Dendritic cell treated with granulocyte-macrophage colony-stimulating factor and Interleukin-4, amounts not matched to agents 40 ng/mL and 50 ng/mL, for 4 days (primary cell): ENCODE data around the gene PPP1R14D.

Source experiments
- H3K27ac Mint-ChIP-seq: one replicate; pipeline ENCODE4 v1.8.0; 2022; ENCODE audit warnings: mild to moderate bottlenecking, mixed read lengths
- H3K27me3 Mint-ChIP-seq: one replicate; pipeline ENCODE4 v1.8.0; 2022; ENCODE audit warnings: mild to moderate bottlenecking, mixed read lengths
- H3K36me3 Mint-ChIP-seq: one replicate; pipeline ENCODE4 v1.8.0; 2022; ENCODE audit warnings: low read depth, mixed read lengths
- H3K4me1 Mint-ChIP-seq: one replicate; pipeline ENCODE4 v1.8.0; 2022; ENCODE audit warnings: low read depth, mixed read lengths
- H3K4me3 Mint-ChIP-seq: one replicate; pipeline ENCODE4 v1.8.0; 2022; ENCODE audit warnings: mild to moderate bottlenecking, moderate library complexity, mixed read lengths
- H3K9me3 Mint-ChIP-seq: one replicate; pipeline ENCODE4 v1.8.0; 2022; ENCODE audit warnings: mixed read lengths
- intact Hi-C: fragments of 100-400 bp; cut with micrococcal nuclease; formaldehyde crosslinking; loops from one replicate; pipeline ENCODE4 v1.15.0; 2022

PPP1R14D gene

GRCh38 chr15:40793216-40793989 is 35.1 kb downstream of the PPP1R14D start:
- Mint-ChIP-seq H3K4me3 (no peak overlapping the region), H3K27ac (no peak overlapping the region), H3K27me3 (no peaks in the 10 kb centered on the region), H3K4me1 (peaks cover 50% of the 10 kb centered on the region), H3K9me3 (no peaks in the 10 kb centered on the region), H3K36me3 (peaks cover 49% of the 10 kb centered on the region)
- intact Hi-C loops, result no loop called here

GRCh38 chr15:40792394-40792793 is 36.1 kb downstream of the PPP1R14D start:
- Mint-ChIP-seq H3K27me3 (no peaks in the 10 kb centered on the region), H3K4me1 (peaks cover 55% of the 10 kb centered on the region), H3K27ac (no peak overlapping the region), H3K9me3 (no peaks in the 10 kb centered on the region), H3K4me3 (no peak overlapping the region), H3K36me3 (peaks cover 41% of the 10 kb centered on the region)
- intact Hi-C loops, result no loop called here

DNA sequence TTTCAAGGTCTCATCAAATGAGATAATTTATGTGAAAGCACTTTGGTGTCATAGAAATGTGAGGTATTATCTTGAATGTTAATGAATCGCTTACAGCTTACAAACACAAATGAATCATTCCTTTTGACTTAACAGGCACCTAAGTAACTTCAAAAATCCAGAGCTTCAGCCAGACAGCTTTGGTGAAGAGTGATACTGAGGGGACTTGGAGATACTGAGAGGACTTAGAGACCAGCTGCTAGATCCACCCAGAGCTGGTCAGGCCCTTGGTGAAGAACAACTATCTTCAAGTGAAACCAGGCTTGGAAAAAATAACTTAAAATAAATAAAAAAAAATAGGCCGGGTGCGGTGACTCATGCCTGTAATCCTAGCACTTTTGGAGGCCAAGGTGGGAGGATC is 37.8 kb downstream of the PPP1R14D start:
- H3K4me3 Mint-ChIP-seq, result no peak overlapping the region
- H3K36me3 Mint-ChIP-seq, result peaks cover 47% of the 10 kb centered on the region
- no peaks in the 10 kb centered on the region for H3K27me3 Mint-ChIP-seq
- peaks cover 45% of the 10 kb centered on the region for H3K4me1 Mint-ChIP-seq
- intact Hi-C loops, result no loop called here
- H3K27ac Mint-ChIP-seq, result no peak overlapping the region
- H3K9me3 Mint-ChIP-seq, result no peaks in the 10 kb centered on the region

DNA sequence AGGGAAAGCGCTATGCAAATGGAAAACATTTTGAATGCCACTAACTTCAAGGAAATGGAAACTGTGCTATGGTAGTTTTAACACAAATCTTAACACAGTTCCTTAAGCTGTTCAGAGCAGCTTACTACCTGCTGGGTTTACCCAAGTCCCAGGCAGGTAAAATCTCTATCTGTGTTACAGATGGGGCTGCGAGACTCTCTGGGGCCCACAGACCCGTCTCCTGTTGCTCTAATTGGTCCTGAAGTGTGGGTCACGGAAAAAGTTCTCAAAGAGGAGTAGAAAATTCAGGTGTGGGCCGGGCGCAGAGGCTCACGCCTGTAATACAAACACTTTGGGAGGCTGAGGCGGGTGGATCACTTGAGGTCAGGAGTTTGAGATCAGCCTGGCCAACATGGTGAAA is 38.5 kb downstream of the PPP1R14D start:
- intact Hi-C loops, result no loop called here
- H3K27ac Mint-ChIP-seq, result no peak overlapping the region

DNA sequence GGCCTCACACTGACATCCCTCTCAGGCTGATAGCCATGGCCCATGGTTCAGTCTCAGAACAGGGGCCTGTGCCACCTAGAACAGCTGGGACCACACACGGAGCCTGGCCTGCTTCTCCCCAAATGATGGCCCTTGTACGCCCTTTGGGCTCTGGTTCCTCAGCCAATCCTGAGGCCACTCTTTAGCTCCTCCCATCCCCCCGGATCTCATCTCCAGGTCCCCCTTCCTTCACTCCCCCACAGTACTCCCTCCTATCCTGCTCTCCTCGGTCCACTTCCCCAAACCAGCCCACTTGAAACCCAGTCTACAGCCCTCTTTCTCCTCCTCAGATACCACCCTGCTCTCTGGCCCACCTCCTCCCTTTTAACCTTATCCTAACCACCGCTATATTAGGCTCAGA is 39.4 kb downstream of the PPP1R14D start:
- H3K27me3 Mint-ChIP-seq, result no peaks in the 10 kb centered on the region
- H3K27ac Mint-ChIP-seq, result peak overlapping the region; percentile 45
- H3K4me1 Mint-ChIP-seq, result peaks cover 35% of the 10 kb centered on the region
- H3K36me3 Mint-ChIP-seq, result peaks cover 47% of the 10 kb centered on the region
- H3K9me3 Mint-ChIP-seq, result no peaks in the 10 kb centered on the region
- H3K4me3 Mint-ChIP-seq, result no peak overlapping the region
- intact Hi-C loops, result no loop called here

More for the DNA sequence above, 38.5 kb downstream of the PPP1R14D start:
- Mint-ChIP-seq H3K27me3 (no peaks in the 10 kb centered on the region), H3K4me1 (peaks cover 38% of the 10 kb centered on the region), H3K4me3 (no peak overlapping the region), H3K36me3 (peaks cover 47% of the 10 kb centered on the region), H3K9me3 (no peaks in the 10 kb centered on the region)

DNA sequence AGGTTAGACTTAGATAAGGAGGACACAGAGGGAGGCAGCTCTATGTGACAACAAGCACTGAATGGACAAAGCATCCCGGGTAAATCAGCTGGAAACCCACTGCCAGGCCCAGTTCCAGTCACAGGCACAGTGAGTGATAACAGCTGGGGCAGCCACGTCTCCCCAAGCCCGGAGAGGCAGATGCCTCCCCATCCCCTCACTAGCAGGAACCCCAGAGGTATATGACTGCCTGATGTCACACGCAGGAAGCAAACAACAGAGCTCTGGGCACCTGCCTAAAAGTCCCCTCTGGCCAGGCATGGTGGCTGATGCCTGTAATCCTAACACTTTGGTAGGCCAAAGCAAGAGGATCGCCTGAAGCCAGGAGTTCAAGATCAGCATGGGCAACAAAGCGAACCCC is 40.5 kb downstream of the PPP1R14D start:
- intact Hi-C loops, result no loop called here
- no peak overlapping the region for H3K4me3 Mint-ChIP-seq
- H3K27ac Mint-ChIP-seq, result no peak overlapping the region
- no peaks in the 10 kb centered on the region for H3K27me3 Mint-ChIP-seq
- H3K36me3 Mint-ChIP-seq, result peaks cover 48% of the 10 kb centered on the region
- peaks cover 30% of the 10 kb centered on the region for H3K4me1 Mint-ChIP-seq
- no peaks in the 10 kb centered on the region for H3K9me3 Mint-ChIP-seq

DNA sequence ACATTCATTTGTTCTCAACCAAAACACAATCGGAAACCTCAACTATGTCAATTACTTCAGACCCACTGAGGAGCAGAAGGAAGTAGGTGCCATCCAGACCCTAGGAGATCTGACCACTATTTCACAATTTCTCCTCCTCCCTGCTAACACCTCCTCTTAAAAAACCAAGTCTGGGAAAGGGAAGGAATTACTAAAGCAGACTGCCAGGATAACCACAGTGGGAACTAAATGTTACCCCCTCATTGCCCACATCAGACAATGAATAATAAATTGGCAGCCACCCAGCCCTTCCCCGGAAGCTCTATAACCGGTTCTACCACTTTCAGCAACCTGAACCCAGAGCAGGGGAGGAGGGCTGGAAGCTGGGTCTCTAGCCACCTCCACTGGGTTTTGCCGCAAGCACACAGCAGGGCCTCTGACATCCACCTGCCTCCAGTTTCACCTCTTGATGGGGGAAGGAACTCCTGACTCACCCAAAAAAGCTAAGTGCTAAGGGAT is 41.1 kb downstream of the PPP1R14D start:
- intact Hi-C loops, result no loop called here
- peaks cover 30% of the 10 kb centered on the region for H3K4me1 Mint-ChIP-seq
- no peaks in the 10 kb centered on the region for H3K27me3 Mint-ChIP-seq
- H3K27ac Mint-ChIP-seq, result no peak overlapping the region
- peaks cover 42% of the 10 kb centered on the region for H3K36me3 Mint-ChIP-seq
- H3K4me3 Mint-ChIP-seq, result no peak overlapping the region
- no peaks in the 10 kb centered on the region for H3K9me3 Mint-ChIP-seq

- Mint-ChIP-seq H3K27ac (no peak overlapping the region), H3K36me3 (peaks cover 27% of the 10 kb centered on the region), H3K9me3 (no peaks in the 10 kb centered on the region), H3K27me3 (no peaks in the 10 kb centered on the region), H3K4me3 (no peak overlapping the region), H3K4me1 (peaks cover 30% of the 10 kb centered on the region)
- intact Hi-C loops, result no loop called here
These were observed 42.7 kb downstream of the PPP1R14D start for GRCh38 chr15:40785814-40786213.

DNA sequence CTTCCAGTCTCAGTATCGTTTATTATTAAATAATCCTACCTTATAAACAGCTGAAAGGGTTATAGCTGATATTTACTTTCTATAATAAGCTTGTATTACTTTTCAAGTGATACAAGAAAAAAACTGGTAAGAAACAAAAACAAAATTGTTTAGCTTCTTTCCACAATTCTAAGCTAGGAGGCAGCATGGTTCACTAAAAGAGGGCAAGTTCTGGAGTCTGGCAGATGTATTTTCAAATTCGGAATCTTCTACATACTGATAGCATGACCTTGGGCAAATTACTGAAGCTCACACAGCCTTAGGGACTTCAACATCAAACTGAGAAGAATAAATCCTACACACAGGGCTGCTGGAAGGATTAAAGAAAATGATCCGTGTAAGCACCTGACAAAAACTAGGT is 43.3 kb downstream of the PPP1R14D start:
- no peak overlapping the region for H3K27ac Mint-ChIP-seq
- intact Hi-C loops, result no loop called here
- no peak overlapping the region for H3K4me3 Mint-ChIP-seq

GRCh38 chr15:40782609-40783227 is 45.8 kb downstream of the PPP1R14D start:
- Mint-ChIP-seq H3K9me3 (no peaks in the 10 kb centered on the region), H3K4me3 (no peak overlapping the region), H3K36me3 (peaks cover 40% of the 10 kb centered on the region), H3K27ac (no peak overlapping the region), H3K4me1 (peaks cover 9% of the 10 kb centered on the region), H3K27me3 (no peaks in the 10 kb centered on the region)
- intact Hi-C loops, result loop anchor here (1.0 to 5.0 kb wide), 2 partner anchors 36 to 105 kb away; no protein-coding TSS in a partner anchor

More for the DNA sequence above, 43.3 kb downstream of the PPP1R14D start:
- H3K4me1 Mint-ChIP-seq, result peaks cover 28% of the 10 kb centered on the region
- H3K9me3 Mint-ChIP-seq, result no peaks in the 10 kb centered on the region
- H3K27me3 Mint-ChIP-seq, result no peaks in the 10 kb centered on the region
- H3K36me3 Mint-ChIP-seq, result peaks cover 27% of the 10 kb centered on the region

DNA sequence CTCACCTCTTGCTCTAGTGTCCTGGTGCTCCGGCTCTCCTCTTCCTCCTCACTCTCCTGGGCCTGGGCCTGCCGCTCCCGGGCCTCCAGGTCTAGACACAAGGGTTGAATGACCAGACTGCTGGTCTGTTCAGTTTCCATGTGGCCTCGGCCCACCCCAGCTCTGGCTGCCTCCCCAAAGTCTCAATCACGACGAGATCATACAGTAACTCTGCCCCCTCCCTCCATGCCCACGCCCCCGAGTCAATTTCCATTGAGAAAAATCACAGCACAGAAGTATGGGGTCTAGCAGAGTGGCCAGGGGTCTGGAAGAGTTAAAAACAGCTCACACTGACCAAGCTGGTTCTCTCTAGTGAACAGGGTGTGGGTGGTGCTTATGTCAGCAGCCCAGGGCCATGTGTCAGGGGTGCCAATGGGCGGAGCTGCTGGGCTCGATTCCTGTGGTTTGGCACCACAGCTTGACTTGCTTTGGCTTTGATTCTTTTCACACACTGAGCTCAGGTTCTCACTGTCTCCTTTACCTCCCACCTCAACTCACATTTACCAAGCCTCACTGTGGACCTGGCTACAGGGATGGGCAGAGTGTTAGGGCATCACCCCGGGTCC is 51.9 kb downstream of the PPP1R14D start:
- Mint-ChIP-seq H3K36me3 (peaks cover 87% of the 10 kb centered on the region), H3K27ac (peak overlapping the region; percentile 84), H3K9me3 (no peaks in the 10 kb centered on the region), H3K4me3 (peak overlapping the region; percentile 0), H3K4me1 (peaks cover 16% of the 10 kb centered on the region), H3K27me3 (no peaks in the 10 kb centered on the region)
- intact Hi-C loops, result no loop called here

GRCh38 chr15:40775740-40776536 is 52.6 kb downstream of the PPP1R14D start:
- peaks cover 94% of the 10 kb centered on the region for H3K36me3 Mint-ChIP-seq

GRCh38 chr15:40775007-40775406 is 53.5 kb downstream of the PPP1R14D start:
- peaks cover 99% of the 10 kb centered on the region for H3K36me3 Mint-ChIP-seq
- no peak overlapping the region for H3K4me3 Mint-ChIP-seq
- intact Hi-C loops, result no loop called here
- H3K4me1 Mint-ChIP-seq, result peaks cover 28% of the 10 kb centered on the region
- H3K9me3 Mint-ChIP-seq, result no peaks in the 10 kb centered on the region
- no peaks in the 10 kb centered on the region for H3K27me3 Mint-ChIP-seq
- H3K27ac Mint-ChIP-seq, result no peak overlapping the region

More at GRCh38 chr15:40775740-40776536, 52.6 kb downstream of the PPP1R14D start:
- Mint-ChIP-seq H3K9me3 (no peaks in the 10 kb centered on the region), H3K4me3 (no peak overlapping the region), H3K27me3 (no peaks in the 10 kb centered on the region), H3K4me1 (peaks cover 18% of the 10 kb centered on the region), H3K27ac (peak overlapping the region; percentile 84)
- intact Hi-C loops, result no loop called here
